Smooth muscle cell (in vitro differentiated cells): ENCODE data around the gene ITGA8. TPM values are rescaled to one million over a fixed set of nuclear protein-coding genes. Genes with fewer than 3 reads are reported as not detected.
A peak's percentile ranks its signal among the peaks of the same experiment; 100 is the strongest.

Source experiments
- DNase-seq: peaks from one replicate; lab custom pipeline; 2025; ENCODE audit not compliant: unreplicated experiment; lab: John Stamatoyannopoulos, UW
- H2AFZ ChIP-seq: fragments of 200-600 bp; sonication (generic); 2 replicates; pipeline ENCODE4 v1.6.0; 2016; ENCODE audit warnings: antibody characterized with exemption, low read depth, mild to moderate bottlenecking
- H3F3A ChIP-seq: fragments of 200-600 bp; sonication (generic); 2 replicates; pipeline ENCODE4 v1.6.0; 2017; ENCODE audit warnings: antibody characterized with exemption, low read depth
- H3K27ac ChIP-seq: fragments of 200-600 bp; sonication (generic); 2 replicates; pipeline ENCODE4 v1.5.1; 2016; ENCODE audit warnings: low read depth, mild to moderate bottlenecking
- H3K27me3 ChIP-seq: fragments of 200-600 bp; sonication (generic); 2 replicates; pipeline ENCODE4 v1.6.1; 2016; ENCODE audit warnings: low read depth, mild to moderate bottlenecking
- H3K36me3 ChIP-seq: fragments of 200-600 bp; sonication (generic); 2 replicates; pipeline ENCODE4 v1.5.1; 2016; ENCODE audit warnings: low read depth
- H3K4me1 ChIP-seq: fragments of 200-600 bp; sonication (generic); 2 replicates; pipeline ENCODE4 v1.5.1; 2016; ENCODE audit warnings: low read depth
- H3K4me2 ChIP-seq: fragments of 200-600 bp; sonication (generic); 2 replicates; pipeline ENCODE4 v1.6.0; 2016; ENCODE audit warnings: mild to moderate bottlenecking
- H3K4me3 ChIP-seq: fragments of 200-600 bp; sonication (generic); 2 replicates; pipeline ENCODE4 v1.5.1; 2016; ENCODE audit warnings: mild to moderate bottlenecking
- H3K79me2 ChIP-seq: fragments of 200-600 bp; sonication (generic); 2 replicates; pipeline ENCODE4 v1.6.0; 2016; ENCODE audit warnings: low read depth, mild to moderate bottlenecking
- H3K9ac ChIP-seq: fragments of 200-600 bp; sonication (generic); 2 replicates; pipeline ENCODE4 v1.6.0; 2016; ENCODE audit warnings: low read depth
- H3K9me3 ChIP-seq: fragments of 200-600 bp; sonication (generic); replicated peaks from 2 replicates; pipeline ENCODE4 v1.5.1; 2016; ENCODE audit warnings: low read depth
- H4K20me1 ChIP-seq: fragments of 200-600 bp; sonication (generic); 2 replicates; pipeline ENCODE4 v1.6.0; 2016; ENCODE audit warnings: low read depth
- CTCF ChIP-seq: fragments of 200-600 bp; sonication (generic); IDR thresholded peaks from 2 replicates; pipeline ENCODE4 v1.5.1; 2017; ENCODE audit warnings: borderline replicate concordance, mild to moderate bottlenecking, antibody characterized with exemption; ENCODE audit not compliant: insufficient read depth, poor library complexity, severe bottlenecking
- WGBS: methylation state at CpG from one replicate; pipeline ENCODE4 v1.1.7; 2016; ENCODE audit warnings: low lambda C conversion rate; 5-methylcytosine and 5-hydroxymethylcytosine counted together
- polyA plus RNA-seq: library from polyadenylated mRNA; unstranded; fragments of >200 nt; fragmentation: Nextera tagmentation; extraction: Ambion mirVana; gene quantifications from 2 replicates; pipeline ENCODE4 v1.2.1, GENCODE V29; 2016
- total RNA-seq: library from RNA; depleted of rRNA; stranded (reverse); fragments of >200 nt; gene quantifications from 2 replicates; pipeline ENCODE4 v1.2.3, GENCODE V29; 2014

ITGA8 gene
- total and polyA plus RNA-seq, 2 experiments from 2014 or later: 0.02 to 0.36 TPM

- no peaks in the 10 kb centered on the region for H4K20me1 ChIP-seq
- no peaks in the 10 kb centered on the region for H3F3A ChIP-seq
- TF ChIP-seq CTCF: no peak
- no peaks in the 10 kb centered on the region for H3K79me2 ChIP-seq
- no peaks in the 10 kb centered on the region for H3K27me3 ChIP-seq
- H3K9ac ChIP-seq: no peak overlapping the region
- H2AFZ ChIP-seq: no peak overlapping the region
- H3K4me2 ChIP-seq: no peak overlapping the region
- WGBS: 87% methylated on average over 8 of the region's 8 CpGs
- H3K9me3 ChIP-seq: no peaks in the 10 kb centered on the region
- no peak overlapping the region for H3K4me3 ChIP-seq
- no peaks in the 10 kb centered on the region for H3K36me3 ChIP-seq
- DNase-seq: no peak
- no peaks in the 10 kb centered on the region for H3K4me1 ChIP-seq
- H3K27ac ChIP-seq: no peak overlapping the region
Observed at GRCh38 chr10:15627617-15628196, 92.0 kb downstream of the ITGA8 start.

GRCh38 chr10:15626937-15627336, 92.8 kb downstream of the ITGA8 start:
- Histone ChIP-seq H2AFZ (no peak overlapping the region), H4K20me1 (no peaks in the 10 kb centered on the region), H3K4me1 (no peaks in the 10 kb centered on the region), H3K4me2 (no peak overlapping the region), H3K79me2 (no peaks in the 10 kb centered on the region), H3K4me3 (no peak overlapping the region), H3K27me3 (no peaks in the 10 kb centered on the region), H3K36me3 (no peaks in the 10 kb centered on the region), H3K9ac (no peak overlapping the region), H3K27ac (no peak overlapping the region), H3F3A (no peaks in the 10 kb centered on the region), H3K9me3 (no peaks in the 10 kb centered on the region)
- no peak for TF ChIP-seq CTCF
- WGBS: 100% methylated on average over 2 of the region's 2 CpGs
- no peak for DNase-seq

GRCh38 chr10:15625261-15625660, 94.5 kb downstream of the ITGA8 start:
- Histone ChIP-seq H2AFZ (no peak overlapping the region), H3K9ac (no peak overlapping the region), H3K79me2 (no peaks in the 10 kb centered on the region), H4K20me1 (no peaks in the 10 kb centered on the region), H3K4me3 (no peak overlapping the region), H3K9me3 (no peaks in the 10 kb centered on the region), H3K36me3 (no peaks in the 10 kb centered on the region), H3K4me1 (no peaks in the 10 kb centered on the region), H3K4me2 (peak overlapping the region; percentile 48), H3F3A (no peaks in the 10 kb centered on the region), H3K27me3 (no peaks in the 10 kb centered on the region), H3K27ac (no peak overlapping the region)
- DNase-seq: no peak
- TF ChIP-seq CTCF: no peak
- WGBS: 76% methylated on average over 5 of the region's 5 CpGs

- Histone ChIP-seq H2AFZ (no peak overlapping the region), H4K20me1 (no peaks in the 10 kb centered on the region), H3K79me2 (no peaks in the 10 kb centered on the region), H3F3A (no peaks in the 10 kb centered on the region), H3K27me3 (no peaks in the 10 kb centered on the region), H3K4me3 (no peak overlapping the region), H3K4me1 (no peaks in the 10 kb centered on the region), H3K9ac (no peak overlapping the region), H3K27ac (no peak overlapping the region), H3K4me2 (peak overlapping the region; percentile 48), H3K36me3 (no peaks in the 10 kb centered on the region), H3K9me3 (no peaks in the 10 kb centered on the region)
- no peak for DNase-seq
- TF ChIP-seq CTCF: no peak
- WGBS: 75% methylated on average over 6 of the region's 6 CpGs
Observed at GRCh38 chr10:15624401-15625196, 95.1 kb downstream of the ITGA8 start.
